ENCODE data around the gene ADAP2. TPM values are rescaled to one million over a fixed set of nuclear protein-coding genes. Genes with fewer than 3 reads are reported as not detected.

Gene ADAP2
- polyA plus RNA-seq, 3 donors, result 36.1 to 142 (median 39.8) TPM

GRCh38 chr17:30990458-30990857 lies 68.7 kb downstream of the ADAP2 start:
- Mint-ChIP-seq H3K4me3 (no peak overlapping the region), H3K27me3 (ENCODE audit: low read depth in 3 of 3) (no peaks in the 10 kb centered on the region), H3K4me1 (no peaks in the 10 kb centered on the region), H3K36me3 (peaks cover 62 to 94% of the 10 kb centered on the region in 2 donors), H3K9me3 (no peaks in the 10 kb centered on the region), H3K27ac (peak overlapping the region in 1 of 7 donors; percentile 68)
- no peak for DNase-seq
- peaks cover 50% of the 10 kb centered on the region for H4K20me1 ChIP-seq (ENCODE audit: insufficient read depth, low read length)
- H3K36me3 ChIP-seq (replicated peaks in 1 of 2; ENCODE audit: control insufficient read depth in 1 of 2, insufficient read depth in 2 of 2, low read length in 2 of 2), result peaks cover 71 to 92% of the 10 kb centered on the region in 2 donors
- no peaks in the 10 kb centered on the region for H3K9me3 ChIP-seq (replicated peaks in 1 of 2; ENCODE audit: control insufficient read depth in 1 of 2, insufficient read depth in 1 of 2, low read length in 2 of 2)
- no peaks in the 10 kb centered on the region for H3K4me1 ChIP-seq (ENCODE audit: control insufficient read depth in 1 of 2, insufficient read depth in 2 of 2, low read length in 2 of 2)
- no peak for TF ChIP-seq CTCF (IDR thresholded peaks at IDR 0.05)
- WGBS (ENCODE audit: insufficient coverage), result no CpG with 5 or more reads among the region's 3 CpGs
- H2AFZ ChIP-seq (ENCODE audit: insufficient read depth, low read depth, low read length, poor library complexity, severe bottlenecking), result no peak overlapping the region
- H3K27me3 ChIP-seq (ENCODE audit: control insufficient read depth in 2 of 2, insufficient read depth in 2 of 2, low read length in 2 of 2), result no peaks in the 10 kb centered on the region
- H3K79me2 ChIP-seq (ENCODE audit: insufficient read depth, low read length), result peaks cover 20% of the 10 kb centered on the region
- no peak overlapping the region for H3K9ac ChIP-seq (ENCODE audit: insufficient read depth, low read length, poor library complexity, severe bottlenecking)
- intact Hi-C loops (cut with micrococcal nuclease), result no loop called here
- no peak overlapping the region for H3K4me3 ChIP-seq (replicated peaks in 1 of 3; ENCODE audit: low read depth in 2 of 3, low read length in 3 of 3)
- H3K4me2 ChIP-seq (replicated peaks; ENCODE audit: extremely low read depth, low read length, poor library complexity, severe bottlenecking), result no peak overlapping the region
- H3K27ac ChIP-seq (ENCODE audit: low read depth in 1 of 2, low read length in 2 of 2), result peak overlapping the region in 1 of 2 donors; percentile 6

- H3K9me3 ChIP-seq (replicated peaks in 1 of 2; ENCODE audit: control insufficient read depth in 1 of 2, insufficient read depth in 1 of 2, low read length in 2 of 2), result no peaks in the 10 kb centered on the region
- no peaks in the 10 kb centered on the region for H3K4me1 ChIP-seq (ENCODE audit: control insufficient read depth in 1 of 2, insufficient read depth in 2 of 2, low read length in 2 of 2)
- H3K27me3 ChIP-seq (ENCODE audit: control insufficient read depth in 2 of 2, insufficient read depth in 2 of 2, low read length in 2 of 2), result no peaks in the 10 kb centered on the region
- Mint-ChIP-seq H3K4me1 (no peaks in the 10 kb centered on the region), H3K27ac (peak overlapping the region in 2 of 7 donors; percentile 7 to 12), H3K36me3 (peaks cover 59 to 94% of the 10 kb centered on the region in 2 donors), H3K4me3 (no peak overlapping the region), H3K27me3 (ENCODE audit: low read depth in 3 of 3) (no peaks in the 10 kb centered on the region), H3K9me3 (no peaks in the 10 kb centered on the region)
- H3K36me3 ChIP-seq (replicated peaks in 1 of 2; ENCODE audit: control insufficient read depth in 1 of 2, insufficient read depth in 2 of 2, low read length in 2 of 2), result peaks cover 69 to 92% of the 10 kb centered on the region in 2 donors
- no peak overlapping the region for H3K9ac ChIP-seq (ENCODE audit: insufficient read depth, low read length, poor library complexity, severe bottlenecking)
- WGBS (ENCODE audit: insufficient coverage), result no CpG with 5 or more reads among the region's 3 CpGs
- H3K27ac ChIP-seq (ENCODE audit: low read depth in 1 of 2, low read length in 2 of 2), result no peak overlapping the region
- H2AFZ ChIP-seq (ENCODE audit: insufficient read depth, low read depth, low read length, poor library complexity, severe bottlenecking), result no peak overlapping the region
- H3K79me2 ChIP-seq (ENCODE audit: insufficient read depth, low read length), result peaks cover 15% of the 10 kb centered on the region
- peaks cover 49% of the 10 kb centered on the region for H4K20me1 ChIP-seq (ENCODE audit: insufficient read depth, low read length)
- no peak overlapping the region for H3K4me2 ChIP-seq (replicated peaks; ENCODE audit: extremely low read depth, low read length, poor library complexity, severe bottlenecking)
- no peak overlapping the region for H3K4me3 ChIP-seq (replicated peaks in 1 of 3; ENCODE audit: low read depth in 2 of 3, low read length in 3 of 3)
- DNase-seq, result no peak
- intact Hi-C loops (cut with micrococcal nuclease), result no loop called here
- TF ChIP-seq CTCF (IDR thresholded peaks at IDR 0.05), result no peak
Measured at GRCh38 chr17:30992551-30992950, 70.8 kb downstream of the ADAP2 start.

Measured in CD14-positive monocyte (primary cell).